Measurements from ENCODE around the gene TNS3.

Gene TNS3

GRCh38 chr7:47314728-47315607 is 266.9 kb downstream of the TNS3 start:
- no peak for DNase-seq

DNA sequence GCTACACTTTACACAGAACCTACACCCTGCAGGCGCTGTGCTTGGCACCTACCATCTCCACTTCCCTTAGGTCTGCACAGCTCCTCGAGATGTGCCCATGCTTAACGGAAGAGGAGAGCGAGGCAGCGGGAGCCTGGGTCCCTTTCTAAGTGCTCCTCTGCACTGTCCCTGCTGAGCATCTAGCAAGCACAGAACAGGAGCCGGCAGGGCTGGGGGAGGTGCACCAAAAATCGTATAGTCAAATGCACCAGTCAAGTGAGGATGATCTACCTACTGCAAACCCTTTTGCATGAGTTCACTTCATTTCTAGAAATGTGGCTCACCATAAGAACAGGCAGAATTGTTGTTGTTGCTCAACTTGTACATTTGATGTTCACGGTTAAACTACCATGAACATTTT is 267.7 kb downstream of the TNS3 start:
- DNase-seq: no peak

GRCh38 chr7:47313564-47313963 is 268.3 kb downstream of the TNS3 start:
- no peak for DNase-seq

DNA sequence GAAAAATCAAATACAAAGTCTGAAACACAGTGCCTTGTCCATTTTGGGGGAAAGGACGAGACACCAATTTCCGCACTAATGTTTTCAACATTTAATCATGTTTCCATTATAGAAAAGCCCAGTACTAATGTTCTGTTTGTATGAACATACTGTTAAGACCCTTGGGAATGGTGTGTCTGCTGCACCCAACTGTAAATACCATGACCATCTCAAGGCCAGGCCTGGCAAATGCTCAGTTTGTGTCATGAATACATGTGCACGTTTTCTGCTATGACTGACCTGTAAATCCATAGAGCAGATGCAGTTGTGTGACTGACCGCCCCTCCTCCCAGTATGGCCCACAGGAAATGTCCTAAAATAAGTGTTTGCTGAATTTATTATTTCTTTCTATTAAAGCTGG is 270.0 kb downstream of the TNS3 start:
- no peak for DNase-seq

- DNase-seq: no peak
These were observed 271.9 kb downstream of the TNS3 start for GRCh38 chr7:47310020-47310419.

- no peak for DNase-seq
These were observed 273.1 kb downstream of the TNS3 start for GRCh38 chr7:47308808-47309207.

DNA sequence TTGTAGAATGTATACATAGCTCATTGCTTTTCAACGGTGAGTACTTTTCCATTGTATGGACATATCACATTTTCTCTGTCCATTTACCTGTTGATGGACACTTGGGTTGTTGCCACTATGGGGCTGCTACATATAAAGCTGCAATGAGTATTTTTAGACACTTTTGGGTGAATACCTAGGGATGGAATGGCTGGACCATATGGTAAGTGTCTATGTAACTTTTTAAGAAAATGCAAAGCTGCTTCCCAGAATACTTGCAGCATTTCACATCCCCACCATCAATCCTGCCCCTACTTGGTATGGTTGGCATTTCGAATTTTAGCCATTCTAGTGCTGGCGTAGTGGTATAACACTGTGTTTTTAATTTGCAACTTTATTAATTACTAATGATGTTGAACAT is 274.6 kb downstream of the TNS3 start:
- no peak for DNase-seq

GRCh38 chr7:47304727-47305719 is 276.9 kb downstream of the TNS3 start:
- no peak for DNase-seq

DNA sequence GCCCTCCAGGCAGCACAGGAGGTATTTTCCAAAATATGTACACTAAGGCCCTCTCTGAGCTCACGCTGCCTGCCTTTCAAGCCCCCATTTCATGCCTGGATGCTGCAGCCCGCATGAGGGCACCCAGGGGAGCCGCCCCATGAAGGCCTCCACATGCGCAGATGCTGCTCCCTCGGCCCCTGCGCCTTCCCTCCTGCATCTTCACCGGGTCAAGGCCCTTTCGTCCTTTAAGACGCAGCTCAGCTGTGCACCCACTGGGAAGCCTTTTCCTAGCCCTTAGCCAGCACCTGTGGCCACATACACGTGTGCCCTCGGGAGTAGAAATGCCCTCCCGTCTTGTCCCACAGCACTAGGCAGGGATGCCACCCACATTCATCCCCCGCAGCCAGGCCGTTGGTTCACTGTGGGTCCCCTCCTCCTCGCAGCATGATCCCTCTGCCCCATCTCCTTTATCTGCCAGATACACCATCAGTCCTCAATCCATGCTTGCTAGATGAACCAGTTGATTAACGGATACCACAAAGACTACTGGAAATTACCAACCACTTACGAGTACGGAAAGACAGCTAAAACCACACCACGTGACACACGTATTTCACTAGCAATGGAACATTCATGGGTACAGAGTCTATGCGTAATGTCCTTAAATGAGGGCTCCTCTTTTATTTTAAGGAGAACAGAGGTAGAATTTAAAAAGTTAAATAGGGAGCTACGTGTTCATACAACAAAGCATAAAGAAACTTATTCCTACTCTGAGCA is 278.0 kb downstream of the TNS3 start:
- no peak for DNase-seq

GRCh38 chr7:47303014-47303694 is 278.8 kb downstream of the TNS3 start:
- no peak for DNase-seq

GRCh38 chr7:47302560-47302959 is 279.4 kb downstream of the TNS3 start:
- DNase-seq: no peak

- DNase-seq: no peak
These were observed 280.1 kb downstream of the TNS3 start for GRCh38 chr7:47301657-47302295.

DNA sequence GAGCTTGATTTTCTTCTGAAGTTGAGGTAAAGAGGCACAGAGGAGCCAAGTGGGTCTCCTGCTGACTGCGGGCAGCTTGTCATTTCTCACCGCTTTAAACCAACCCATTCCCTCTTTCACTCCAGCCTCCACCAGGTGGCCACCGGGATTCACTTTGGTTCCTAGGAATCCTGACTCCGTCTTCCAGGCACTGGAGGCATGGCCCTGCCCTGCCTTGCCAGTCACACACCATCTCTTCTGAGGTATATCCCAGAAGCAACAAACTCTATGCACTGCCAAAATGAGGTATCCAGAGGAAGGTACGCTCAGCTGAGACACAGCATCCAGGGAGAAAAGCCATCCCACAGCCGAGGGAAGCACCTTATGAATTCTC is 280.8 kb downstream of the TNS3 start:
- no peak for DNase-seq

- DNase-seq: no peak
These were observed 281.3 kb downstream of the TNS3 start for GRCh38 chr7:47300472-47301104.

- DNase-seq: no peak
These were observed 282.4 kb downstream of the TNS3 start for GRCh38 chr7:47299496-47299895.

DNA sequence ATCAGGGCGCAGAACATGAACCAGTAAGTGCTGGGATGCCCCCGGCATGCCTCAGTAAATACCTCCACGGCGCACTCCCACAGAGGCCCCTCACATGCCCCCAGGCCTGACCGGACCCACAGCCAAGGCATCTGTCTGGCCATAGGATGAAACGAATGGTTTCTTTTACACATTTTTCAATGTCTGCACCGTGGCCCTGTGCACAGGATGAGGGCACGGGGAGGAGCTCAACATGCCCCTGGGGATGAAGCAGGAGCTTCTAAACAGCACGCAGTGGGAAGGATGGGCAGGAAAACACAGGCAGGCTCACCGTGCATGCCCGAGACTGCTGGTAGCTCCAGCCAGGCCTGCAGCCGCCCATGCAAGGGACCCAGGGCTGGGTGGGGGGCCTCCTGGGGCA is 283.3 kb downstream of the TNS3 start:
- no peak for DNase-seq

DNA sequence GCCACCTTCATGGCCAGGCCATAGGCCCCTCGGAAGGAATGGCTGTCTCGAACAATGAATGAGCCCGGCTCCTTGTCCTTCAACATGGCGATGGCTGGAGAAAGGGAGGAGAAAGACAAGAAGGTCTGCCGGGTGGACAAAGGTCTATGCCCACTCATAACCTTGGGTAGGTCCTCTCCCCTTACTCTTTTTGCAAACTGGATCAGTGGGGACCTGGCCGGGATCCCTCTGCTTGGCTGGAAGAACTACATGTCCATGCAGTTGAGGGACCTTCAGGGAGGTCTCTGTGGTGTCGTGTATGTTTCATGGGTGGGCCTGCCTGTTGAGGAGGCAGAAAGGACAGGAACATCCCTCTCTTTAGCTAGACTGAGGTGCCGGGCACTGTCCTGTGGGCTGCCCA is 284.8 kb downstream of the TNS3 start:
- DNase-seq: no peak

GRCh38 chr7:47295606-47296005 is 286.3 kb downstream of the TNS3 start:
- DNase-seq: no peak

- DNase-seq: no peak
These were observed 287.2 kb downstream of the TNS3 start for GRCh38 chr7:47294556-47295222.

DNA sequence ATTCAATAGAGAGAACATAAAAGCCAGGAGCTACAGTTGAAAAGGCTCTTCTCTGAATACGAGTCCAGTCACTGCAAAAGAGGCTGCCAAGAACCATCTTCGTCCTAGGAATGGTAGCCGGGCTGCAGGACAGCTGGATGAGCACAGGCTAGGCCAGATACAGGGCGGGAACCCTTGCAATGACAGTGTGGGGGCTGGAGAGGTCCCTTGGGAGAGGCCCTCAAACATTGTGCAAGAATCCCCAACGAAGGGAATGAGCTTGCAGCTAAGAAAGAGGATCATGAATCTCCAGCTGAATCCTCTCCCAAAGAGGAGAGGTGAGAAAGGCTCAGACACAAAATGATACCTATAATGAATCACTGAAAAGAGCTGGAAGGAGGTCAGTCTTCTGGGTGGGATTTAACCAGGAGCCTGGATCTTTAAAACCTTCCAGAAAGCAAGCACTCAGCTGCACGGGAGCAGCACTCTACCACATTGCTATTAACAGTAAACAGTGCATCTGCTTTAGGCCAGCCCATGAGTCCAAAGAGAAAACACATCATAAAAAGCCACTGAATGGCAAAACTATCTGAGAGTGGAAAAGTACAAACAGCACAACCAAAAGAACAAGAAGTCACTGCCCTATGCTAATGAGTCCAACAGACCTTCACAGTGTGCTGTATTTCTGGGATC is 287.9 kb downstream of the TNS3 start:
- no peak for DNase-seq

All from NCI-H82 (cell line).